HEK293T (cell line): ENCODE results near the gene TSFM.

Source experiments
- BHLHE40 ChIP-seq: fragments of 450-650 bp; IDR thresholded peaks from 2 replicates; pipeline ENCODE4 v1.6.1; 2016; ENCODE audit warnings: mild to moderate bottlenecking, moderate library complexity, borderline replicate concordance
- FOXA1 ChIP-seq: fragments of 450-650 bp; IDR thresholded peaks from 2 replicates; pipeline ENCODE4 v1.6.1; 2016; ENCODE audit warnings: mild to moderate bottlenecking
- FOXK2 ChIP-seq: fragments of 450-650 bp; IDR thresholded peaks from 2 replicates; pipeline ENCODE4 v1.6.1; 2016; ENCODE audit warnings: mild to moderate bottlenecking
- SP1 ChIP-seq: fragments of 450-650 bp; IDR thresholded peaks from 2 replicates; pipeline ENCODE4 v1.6.1; 2017
- SUZ12 ChIP-seq: fragments of 450-650 bp; IDR thresholded peaks from 2 replicates; pipeline ENCODE4 v1.6.1; 2016; ENCODE audit warnings: mild to moderate bottlenecking

DNA sequence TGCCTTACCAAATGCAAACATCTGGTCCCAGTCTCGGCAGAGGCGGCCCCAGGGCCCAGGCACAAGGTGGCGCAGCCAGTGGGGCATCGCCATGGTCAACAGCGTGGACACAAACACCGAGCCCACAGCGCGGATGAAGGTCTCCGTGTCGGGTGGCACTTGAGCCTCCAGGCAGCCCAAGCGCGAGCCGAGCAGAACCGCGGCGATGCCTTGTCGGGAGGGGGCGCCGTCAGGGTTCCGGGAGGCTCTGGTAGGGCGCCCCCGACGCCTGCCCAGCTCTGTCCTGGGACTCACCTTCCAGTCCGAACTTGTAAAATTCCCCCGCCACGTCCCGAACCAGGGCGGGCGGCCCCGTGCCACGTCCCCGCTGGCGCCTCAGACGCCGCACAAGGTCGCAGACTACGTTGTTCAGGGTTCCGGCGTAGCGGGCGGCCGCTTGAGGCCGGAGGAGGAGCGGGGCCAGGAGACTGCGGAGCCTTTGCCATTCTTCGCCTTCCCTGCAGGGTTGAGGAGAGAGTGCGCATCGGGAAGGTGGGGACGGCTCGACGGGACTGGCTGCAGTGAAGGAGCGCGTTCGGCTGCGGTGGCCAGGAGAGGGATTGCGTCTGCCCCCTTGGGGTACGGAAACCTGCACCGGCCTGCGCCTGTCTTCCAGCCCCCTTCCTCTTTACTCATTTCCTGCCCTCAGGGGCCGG is 17.4 kb upstream of the TSFM start:
- no peak for TF ChIP-seq SP1
- TF ChIP-seq FOXA1 = no peak
- TF ChIP-seq FOXK2 = no peak
- no peak for TF ChIP-seq BHLHE40
- TF ChIP-seq SUZ12 = no peak
